Mesenchymal stem cell (in vitro differentiated cells and primary cell): ENCODE measurements around the gene ASPA.

Experiments
- DNase-seq: peaks from one replicate; pipeline ENCODE4 v3.0.0-alpha.2; 2013
- H2AFZ ChIP-seq: one replicate; pipeline ENCODE4 v1.6.1; 2013; ENCODE audit warnings: low read depth, mild to moderate bottlenecking, control low read depth, inconsistent platforms, low read length, moderate library complexity
- H2AK5ac ChIP-seq: 2 replicates; pipeline ENCODE4 v1.6.1; 2013; ENCODE audit warnings: low read length, moderate library complexity, mild to moderate bottlenecking, inconsistent platforms; ENCODE audit not compliant: severe bottlenecking
- H2BK120ac ChIP-seq: one replicate; pipeline ENCODE4 v1.6.1; 2013; ENCODE audit warnings: low read depth, mild to moderate bottlenecking, inconsistent platforms, low read length, moderate library complexity
- H2BK12ac ChIP-seq, 2 experiments: one replicate each; pipeline ENCODE4 v1.6.1; 2013; ENCODE audit warnings: inconsistent platforms in 2 of 2, low read length in 2 of 2, mild to moderate bottlenecking in 2 of 2, moderate library complexity in 2 of 2, control low read depth in 1 of 2
- H2BK15ac ChIP-seq: one replicate; pipeline ENCODE4 v1.6.1; 2013; ENCODE audit warnings: mild to moderate bottlenecking, low read depth, inconsistent platforms; ENCODE audit not compliant: poor library complexity, severe bottlenecking
- H2BK5ac ChIP-seq: 2 replicates; pipeline ENCODE4 v1.6.1; 2013; ENCODE audit warnings: low read depth, mild to moderate bottlenecking, low read length, control low read depth, inconsistent platforms; ENCODE audit not compliant: poor library complexity, severe bottlenecking
- H3K14ac ChIP-seq, 2 experiments: one replicate each; pipeline ENCODE4 v1.6.1; 2013; ENCODE audit warnings: inconsistent platforms in 2 of 2, low read length in 2 of 2, control low read depth in 1 of 2, mild to moderate bottlenecking in 1 of 2, moderate library complexity in 1 of 2
- H3K18ac ChIP-seq, 2 experiments: one replicate each; pipeline ENCODE4 v1.6.1; 2013; ENCODE audit warnings: inconsistent platforms in 2 of 2, low read length in 2 of 2, control low read depth in 1 of 2, low read depth in 1 of 2, mild to moderate bottlenecking in 1 of 2
- H3K23ac ChIP-seq, 2 experiments: one replicate each; pipeline ENCODE4 v1.6.1; 2013; ENCODE audit warnings: inconsistent platforms in 2 of 2, low read length in 2 of 2, mild to moderate bottlenecking in 2 of 2, moderate library complexity in 2 of 2, control low read depth in 1 of 2
- H3K27ac ChIP-seq: 2 replicates; pipeline ENCODE4 v1.5.1; 2013; ENCODE audit warnings: mild to moderate bottlenecking, moderate library complexity, low read length, control low read depth, inconsistent platforms; ENCODE audit not compliant: poor library complexity, severe bottlenecking
- H3K27me3 ChIP-seq, 2 experiments: 2 replicates each; pipeline versions ENCODE4 v1.6.1 to v1.7.0; 2013; ENCODE audit warnings: low read length in 2 of 2, mild to moderate bottlenecking in 2 of 2, moderate library complexity in 2 of 2, control low read depth in 1 of 2, inconsistent platforms in 1 of 2; ENCODE audit not compliant: control insufficient read depth in 1 of 2, insufficient read depth in 1 of 2
- H3K36me3 ChIP-seq, 2 experiments: 2 replicates each; pipeline versions ENCODE4 v1.6.1 to v1.7.0; 2013; ENCODE audit warnings: low read length in 2 of 2, control low read depth in 1 of 2, inconsistent platforms in 1 of 2, low read depth in 1 of 2, mild to moderate bottlenecking in 1 of 2; ENCODE audit not compliant: insufficient read depth in 2 of 2, control insufficient read depth in 1 of 2
- H3K4ac ChIP-seq, 2 experiments: one replicate each; pipeline ENCODE4 v1.6.1; 2013; ENCODE audit warnings: inconsistent platforms in 2 of 2, low read length in 2 of 2, mild to moderate bottlenecking in 2 of 2, moderate library complexity in 2 of 2, control low read depth in 1 of 2, low read depth in 1 of 2
- H3K4me1 ChIP-seq: 2 replicates; pipeline ENCODE4 v1.6.1; 2013; ENCODE audit warnings: low read depth, low read length, control low read depth; ENCODE audit not compliant: control insufficient read depth, insufficient read depth
- H3K4me2 ChIP-seq: 2 replicates; pipeline ENCODE4 v1.6.1; 2013; ENCODE audit warnings: low read length, mild to moderate bottlenecking, inconsistent platforms; ENCODE audit not compliant: poor library complexity, severe bottlenecking
- H3K4me3 ChIP-seq, 2 experiments: 2 replicates each; pipeline versions ENCODE4 v1.5.1 to v1.7.0; 2013; ENCODE audit warnings: low read length in 2 of 2, mild to moderate bottlenecking in 2 of 2, control low read depth in 1 of 2, low read depth in 1 of 2; ENCODE audit not compliant: insufficient read depth in 1 of 2
- H3K79me1 ChIP-seq: replicated peaks from 2 replicates; pipeline ENCODE4 v1.6.1; 2013; ENCODE audit warnings: mild to moderate bottlenecking, control low read depth, low read length, inconsistent platforms; ENCODE audit not compliant: poor library complexity, severe bottlenecking
- H3K9ac ChIP-seq: 2 replicates; pipeline ENCODE4 v1.7.0; 2013; ENCODE audit warnings: mild to moderate bottlenecking, low read length, moderate library complexity
- H3K9me3 ChIP-seq: 2 replicates; pipeline ENCODE4 v1.7.0; 2013; ENCODE audit warnings: mild to moderate bottlenecking, low read length; ENCODE audit not compliant: control insufficient read depth
- H4K8ac ChIP-seq: one replicate; pipeline ENCODE4 v1.6.1; 2013; ENCODE audit warnings: inconsistent platforms, mild to moderate bottlenecking, low read length, moderate library complexity
- H4K91ac ChIP-seq: one replicate; pipeline ENCODE4 v1.6.1; 2013; ENCODE audit warnings: mild to moderate bottlenecking, low read length, inconsistent platforms
- WGBS: methylation state at CpG from one replicate; pipeline ENCODE4 v1.1.7; 2013; ENCODE audit warnings: mixed read lengths; 5-methylcytosine and 5-hydroxymethylcytosine counted together

Gene ASPA

DNA sequence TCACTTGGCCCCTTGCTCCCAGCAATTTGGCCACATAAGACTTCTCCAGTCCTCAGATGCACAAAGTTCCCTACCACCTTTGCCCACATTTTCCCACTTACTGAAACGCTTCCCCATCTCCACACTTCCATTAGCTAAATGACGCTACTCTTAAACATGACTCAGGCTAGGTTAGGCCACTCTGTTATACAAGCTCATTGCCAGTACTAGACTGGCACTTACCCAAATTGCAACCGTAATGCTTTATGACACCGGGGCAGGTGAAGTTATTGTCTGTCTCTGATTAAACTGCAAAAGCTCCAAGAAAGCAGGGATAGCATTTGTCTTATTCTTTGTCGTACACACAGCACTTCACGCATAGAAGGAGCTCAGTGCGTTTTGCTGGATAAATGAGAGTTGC lies 29.2 kb downstream of the ASPA start:
- no peaks in the 10 kb centered on the region for H3K27me3 ChIP-seq
- H3K4ac ChIP-seq = no peak overlapping the region
- H2AFZ ChIP-seq = no peak overlapping the region
- no peak overlapping the region for H4K91ac ChIP-seq
- 96% methylated on average over 7 of the region's 7 CpGs for WGBS
- no peaks in the 10 kb centered on the region for H3K4me1 ChIP-seq
- no peak for DNase-seq
- no peak overlapping the region for H3K14ac ChIP-seq
- H2BK120ac ChIP-seq = no peak overlapping the region
- H2AK5ac ChIP-seq = no peak overlapping the region
- no peak overlapping the region for H3K18ac ChIP-seq
- no peak overlapping the region for H2BK12ac ChIP-seq
- H3K23ac ChIP-seq = no peak overlapping the region
- no peak overlapping the region for H2BK15ac ChIP-seq
- peaks cover 0 to 1% of the 10 kb centered on the region in 2 experiments for H3K36me3 ChIP-seq
- no peak overlapping the region for H3K4me2 ChIP-seq
- H4K8ac ChIP-seq = no peak overlapping the region
- H3K27ac ChIP-seq = no peak overlapping the region
- H2BK5ac ChIP-seq = no peak overlapping the region
- peaks cover 10% of the 10 kb centered on the region for H3K9me3 ChIP-seq
- no peak overlapping the region for H3K4me3 ChIP-seq
- no peaks in the 10 kb centered on the region for H3K79me1 ChIP-seq
- H3K9ac ChIP-seq = no peak overlapping the region

DNA sequence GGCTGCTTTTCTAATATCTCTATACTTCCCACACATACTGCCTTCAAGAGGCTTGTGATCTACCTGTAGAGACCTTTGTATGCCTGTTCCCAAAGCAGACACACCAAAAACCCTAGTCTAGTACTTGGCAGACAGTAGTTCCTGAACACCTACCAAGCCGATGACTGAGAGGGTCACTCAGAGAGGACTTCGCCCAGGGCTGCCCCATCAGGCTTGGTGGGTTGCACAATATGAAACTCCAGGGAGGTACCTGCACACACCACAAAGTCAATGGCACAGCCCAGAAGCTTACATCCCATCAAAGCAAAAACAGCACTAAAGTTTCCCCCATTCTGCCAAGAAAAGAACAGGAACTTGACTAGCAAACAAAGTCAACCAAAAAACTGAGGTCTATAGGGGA lies 30.3 kb downstream of the ASPA start:
- Histone ChIP-seq H3K18ac (no peak overlapping the region), H2AK5ac (no peak overlapping the region), H2BK15ac (no peak overlapping the region), H3K23ac (no peak overlapping the region), H2BK120ac (no peak overlapping the region), H3K9me3 (peaks cover 3% of the 10 kb centered on the region), H3K4me2 (no peak overlapping the region), H2BK5ac (no peak overlapping the region), H3K4ac (no peak overlapping the region), H3K79me1 (no peaks in the 10 kb centered on the region), H4K8ac (no peak overlapping the region), H3K36me3 (peaks cover 0 to 12% of the 10 kb centered on the region in 2 experiments), H3K27me3 (no peaks in the 10 kb centered on the region), H3K27ac (no peak overlapping the region), H3K4me1 (no peaks in the 10 kb centered on the region), H3K4me3 (no peak overlapping the region), H3K14ac (no peak overlapping the region), H2AFZ (no peak overlapping the region), H4K91ac (no peak overlapping the region), H3K9ac (no peak overlapping the region), H2BK12ac (no peak overlapping the region)
- no peak for DNase-seq
- WGBS = 70% methylated on average over 2 of the region's 2 CpGs

DNA sequence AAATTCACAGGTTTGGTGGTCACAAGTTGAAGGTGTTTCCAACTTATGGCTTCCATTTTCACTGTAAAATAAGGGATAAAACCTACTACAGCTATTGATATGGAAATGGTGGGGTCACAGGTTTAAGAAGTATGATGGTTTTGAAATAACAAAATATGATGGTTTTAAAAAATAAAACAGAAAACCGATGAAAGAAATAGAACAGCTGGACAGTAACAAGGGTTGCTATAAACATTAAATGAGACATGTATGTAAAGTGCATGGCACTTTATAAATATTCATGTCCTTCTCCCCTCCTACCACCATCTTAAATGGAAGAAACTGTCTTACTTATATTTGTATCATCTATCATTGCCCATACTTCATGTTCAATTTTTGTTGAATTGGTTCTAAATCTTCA lies 31.3 kb downstream of the ASPA start:
- no peak overlapping the region for H3K27ac ChIP-seq
- no peak overlapping the region for H2BK5ac ChIP-seq
- H2AFZ ChIP-seq = no peak overlapping the region
- no peak overlapping the region for H3K14ac ChIP-seq
- peaks cover 0 to 13% of the 10 kb centered on the region in 2 experiments for H3K36me3 ChIP-seq
- no peak overlapping the region for H3K4me3 ChIP-seq
- no peak for DNase-seq
- no peak overlapping the region for H2BK12ac ChIP-seq
- H3K9me3 ChIP-seq = no peaks in the 10 kb centered on the region
- no peak overlapping the region for H3K4ac ChIP-seq
- no peak overlapping the region for H4K91ac ChIP-seq
- H3K4me2 ChIP-seq = no peak overlapping the region
- no peak overlapping the region for H2BK15ac ChIP-seq
- H3K9ac ChIP-seq = no peak overlapping the region
- no peaks in the 10 kb centered on the region for H3K79me1 ChIP-seq
- H3K18ac ChIP-seq = no peak overlapping the region
- H2AK5ac ChIP-seq = no peak overlapping the region
- H4K8ac ChIP-seq = no peak overlapping the region
- WGBS = 83% methylated on average over 1 of the region's 1 CpG
- no peaks in the 10 kb centered on the region for H3K27me3 ChIP-seq
- peaks cover under 1% of the 10 kb centered on the region for H3K4me1 ChIP-seq
- H3K23ac ChIP-seq = no peak overlapping the region
- no peak overlapping the region for H2BK120ac ChIP-seq

DNA sequence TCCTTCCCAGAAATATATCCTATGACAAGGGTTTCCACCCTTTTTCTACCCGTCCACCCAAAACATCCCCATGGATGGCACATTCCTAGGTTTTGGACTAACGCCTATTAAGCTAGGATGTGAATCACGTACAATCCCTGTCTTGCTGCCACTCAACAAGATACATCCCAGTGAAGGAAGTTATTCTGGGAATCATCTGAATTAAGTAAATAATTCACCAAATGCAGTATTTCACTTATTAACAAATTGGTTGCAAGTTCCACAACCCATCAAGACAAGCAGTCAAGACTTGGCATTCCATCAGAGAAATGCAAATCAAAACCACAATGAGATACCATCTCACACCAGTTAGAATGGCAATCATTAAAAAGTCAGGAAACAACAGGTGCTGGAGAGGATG lies 32.1 kb downstream of the ASPA start:
- Histone ChIP-seq H2AFZ (no peak overlapping the region), H3K36me3 (peaks cover 0 to 13% of the 10 kb centered on the region in 2 experiments), H3K4me3 (no peak overlapping the region), H3K4ac (no peak overlapping the region), H4K91ac (no peak overlapping the region), H3K9me3 (no peaks in the 10 kb centered on the region), H3K27ac (no peak overlapping the region), H2BK120ac (no peak overlapping the region), H2BK5ac (no peak overlapping the region), H3K79me1 (no peaks in the 10 kb centered on the region), H3K14ac (no peak overlapping the region), H4K8ac (no peak overlapping the region), H3K27me3 (no peaks in the 10 kb centered on the region), H3K23ac (no peak overlapping the region), H3K9ac (no peak overlapping the region), H2BK12ac (no peak overlapping the region), H3K18ac (no peak overlapping the region), H2AK5ac (no peak overlapping the region), H2BK15ac (no peak overlapping the region), H3K4me2 (no peak overlapping the region), H3K4me1 (peaks cover 3% of the 10 kb centered on the region)
- no peak for DNase-seq
- 70% methylated on average over 2 of the region's 3 CpGs for WGBS
